ENCODE measurements around the gene CPPED1. TPM values are rescaled to one million over a fixed set of nuclear protein-coding genes. Genes with fewer than 3 reads are reported as not detected.
"Not testable (repeated sequence)": the region's sequence is repeated elsewhere in the genome, so short reads cannot be mapped to it uniquely, and the experiment has no call there.

CPPED1 gene
- total RNA-seq, 4 donors from 2014 or later = 4.1 to 17.3 (median 12.7) TPM

DNA sequence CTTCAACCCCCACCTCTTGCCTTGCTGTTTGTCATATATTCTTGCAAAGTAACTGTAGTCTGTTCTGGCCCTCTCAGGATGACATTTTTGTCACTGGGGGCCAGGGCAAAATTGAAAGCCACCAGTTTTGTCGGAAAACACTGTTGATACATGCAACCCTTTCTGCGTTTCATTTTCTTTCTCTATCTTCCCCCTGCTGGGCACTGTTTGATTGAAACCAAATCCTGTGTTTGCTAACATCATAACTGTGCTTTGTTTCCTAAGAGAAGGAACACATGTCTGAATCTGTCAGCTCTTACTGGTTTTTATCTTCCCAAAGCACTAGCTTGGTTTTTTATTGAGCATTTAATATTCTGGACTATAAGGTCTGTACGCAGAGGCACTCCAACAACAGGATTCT lies 11.7 kb upstream of the CPPED1 start:
- WGBS, 2 donors (ENCODE audit: low coverage in 1 of 2) = 68% methylated on average over 3 of the region's 3 CpGs
- no peaks in the 10 kb centered on the region for H3K9me3 ChIP-seq
- H3K4me1 ChIP-seq = no peaks in the 10 kb centered on the region
- no peaks in the 10 kb centered on the region for H3K36me3 ChIP-seq
- in situ Hi-C loops (cut with MboI; ENCODE audit: low pct_ligation_motif_present in 1 of 4, low pct_unique_long_range_greater_than_20kb in 1 of 4, low sequenced_read_pairs in 3 of 4) = loop anchor here (10.0 to 25.0 kb wide), 4 partner anchors 353 to 728 kb away; no protein-coding TSS in a partner anchor
- no peak overlapping the region for H3K4me3 ChIP-seq
- no peaks in the 10 kb centered on the region for H3K27me3 ChIP-seq
- H3K27ac ChIP-seq = no peak overlapping the region
- TF ChIP-seq, protein P1, sequence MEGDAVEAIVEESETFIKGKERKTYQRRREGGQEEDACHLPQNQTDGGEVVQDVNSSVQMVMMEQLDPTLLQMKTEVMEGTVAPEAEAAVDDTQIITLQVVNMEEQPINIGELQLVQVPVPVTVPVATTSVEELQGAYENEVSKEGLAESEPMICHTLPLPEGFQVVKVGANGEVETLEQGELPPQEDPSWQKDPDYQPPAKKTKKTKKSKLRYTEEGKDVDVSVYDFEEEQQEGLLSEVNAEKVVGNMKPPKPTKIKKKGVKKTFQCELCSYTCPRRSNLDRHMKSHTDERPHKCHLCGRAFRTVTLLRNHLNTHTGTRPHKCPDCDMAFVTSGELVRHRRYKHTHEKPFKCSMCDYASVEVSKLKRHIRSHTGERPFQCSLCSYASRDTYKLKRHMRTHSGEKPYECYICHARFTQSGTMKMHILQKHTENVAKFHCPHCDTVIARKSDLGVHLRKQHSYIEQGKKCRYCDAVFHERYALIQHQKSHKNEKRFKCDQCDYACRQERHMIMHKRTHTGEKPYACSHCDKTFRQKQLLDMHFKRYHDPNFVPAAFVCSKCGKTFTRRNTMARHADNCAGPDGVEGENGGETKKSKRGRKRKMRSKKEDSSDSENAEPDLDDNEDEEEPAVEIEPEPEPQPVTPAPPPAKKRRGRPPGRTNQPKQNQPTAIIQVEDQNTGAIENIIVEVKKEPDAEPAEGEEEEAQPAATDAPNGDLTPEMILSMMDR (IDR thresholded peaks at IDR 0.05) = no peak
- TF ChIP-seq EP300 (IDR thresholded peaks at IDR 0.05; ENCODE audit: low read depth) (no peak), POLR2AphosphoS5 (IDR thresholded peaks at IDR 0.05) (no peak), POLR2A (IDR thresholded peaks at IDR 0.05) (no peak)
- intact Hi-C loops (cut with DNase I; ENCODE audit: low total_unique reads) = loop anchor here (5.0 kb wide), 1 partner anchor 718 kb away; no protein-coding TSS in a partner anchor
- no peak for DNase-seq

DNA sequence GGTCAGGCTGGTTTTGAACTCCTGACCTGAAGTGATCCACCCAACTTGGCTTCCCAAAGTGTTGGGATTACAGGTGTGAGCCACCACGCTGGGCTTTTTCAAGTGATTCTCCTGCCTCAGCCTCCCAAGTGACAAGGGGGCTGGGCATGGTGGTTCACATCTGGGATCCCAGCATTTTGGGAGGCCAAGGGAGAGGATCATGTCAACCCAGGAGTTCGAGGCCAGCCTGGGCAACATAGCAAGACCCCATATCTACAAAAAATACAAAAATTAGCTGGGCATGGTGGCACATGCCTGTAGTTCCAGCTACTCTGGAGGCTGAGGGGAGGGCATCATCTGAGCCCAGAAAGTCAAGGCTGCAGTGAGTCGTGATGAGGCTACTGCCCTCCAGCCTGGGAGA lies 10.0 kb upstream of the CPPED1 start:
- in situ Hi-C loops (cut with MboI; ENCODE audit: low pct_ligation_motif_present in 1 of 4, low pct_unique_long_range_greater_than_20kb in 1 of 4, low sequenced_read_pairs in 3 of 4) = loop anchor here (10.0 to 25.0 kb wide), 4 partner anchors 351 to 726 kb away; no protein-coding TSS in a partner anchor
- intact Hi-C loops (cut with DNase I; ENCODE audit: low total_unique reads) = not testable (repeated sequence)
- WGBS, 2 donors (ENCODE audit: low coverage in 1 of 2) = 80 to 84% methylated on average over 1 to 3 of the region's 3 CpGs

DNA sequence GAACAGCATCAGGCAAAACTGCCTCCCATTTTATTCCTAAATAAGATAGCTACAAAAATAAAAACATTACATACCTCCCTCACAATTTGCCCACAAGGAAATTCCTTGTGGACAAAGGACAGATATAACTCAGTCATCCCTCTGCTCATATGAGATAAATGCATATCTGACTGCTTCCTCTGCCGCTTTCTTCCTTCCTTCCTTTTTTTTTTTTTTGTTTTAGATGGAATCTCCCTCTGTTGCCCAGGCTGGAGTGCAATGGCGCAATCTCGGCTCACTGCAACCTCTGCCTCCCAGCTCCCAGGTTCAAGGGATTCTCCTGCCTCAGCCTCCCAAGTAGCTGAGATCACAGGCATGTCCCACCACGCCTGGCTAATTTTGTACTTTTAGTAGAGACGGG lies 9.6 kb upstream of the CPPED1 start:
- DNase-seq; H3K4me3 ChIP-seq; H3K27me3 ChIP-seq; intact Hi-C loops (cut with DNase I; ENCODE audit: low total_unique reads); H3K36me3 ChIP-seq; H3K4me1 ChIP-seq; H3K27ac ChIP-seq; H3K9me3 ChIP-seq: not testable (repeated sequence)
- in situ Hi-C loops (cut with MboI; ENCODE audit: low pct_ligation_motif_present in 1 of 4, low pct_unique_long_range_greater_than_20kb in 1 of 4, low sequenced_read_pairs in 3 of 4) = loop anchor here (10.0 to 25.0 kb wide), 4 partner anchors 351 to 726 kb away; no protein-coding TSS in a partner anchor
- 81 to 89% methylated on average over 2 to 5 of the region's 5 CpGs for WGBS, 2 donors (ENCODE audit: low coverage in 1 of 2)

More for the DNA sequence above, 10.0 kb upstream of the CPPED1 start:
- H3K9me3 ChIP-seq, H3K27me3 ChIP-seq, H3K4me3 ChIP-seq, H3K27ac ChIP-seq, H3K4me1 ChIP-seq, H3K36me3 ChIP-seq, DNase-seq: not testable (repeated sequence)

DNA sequence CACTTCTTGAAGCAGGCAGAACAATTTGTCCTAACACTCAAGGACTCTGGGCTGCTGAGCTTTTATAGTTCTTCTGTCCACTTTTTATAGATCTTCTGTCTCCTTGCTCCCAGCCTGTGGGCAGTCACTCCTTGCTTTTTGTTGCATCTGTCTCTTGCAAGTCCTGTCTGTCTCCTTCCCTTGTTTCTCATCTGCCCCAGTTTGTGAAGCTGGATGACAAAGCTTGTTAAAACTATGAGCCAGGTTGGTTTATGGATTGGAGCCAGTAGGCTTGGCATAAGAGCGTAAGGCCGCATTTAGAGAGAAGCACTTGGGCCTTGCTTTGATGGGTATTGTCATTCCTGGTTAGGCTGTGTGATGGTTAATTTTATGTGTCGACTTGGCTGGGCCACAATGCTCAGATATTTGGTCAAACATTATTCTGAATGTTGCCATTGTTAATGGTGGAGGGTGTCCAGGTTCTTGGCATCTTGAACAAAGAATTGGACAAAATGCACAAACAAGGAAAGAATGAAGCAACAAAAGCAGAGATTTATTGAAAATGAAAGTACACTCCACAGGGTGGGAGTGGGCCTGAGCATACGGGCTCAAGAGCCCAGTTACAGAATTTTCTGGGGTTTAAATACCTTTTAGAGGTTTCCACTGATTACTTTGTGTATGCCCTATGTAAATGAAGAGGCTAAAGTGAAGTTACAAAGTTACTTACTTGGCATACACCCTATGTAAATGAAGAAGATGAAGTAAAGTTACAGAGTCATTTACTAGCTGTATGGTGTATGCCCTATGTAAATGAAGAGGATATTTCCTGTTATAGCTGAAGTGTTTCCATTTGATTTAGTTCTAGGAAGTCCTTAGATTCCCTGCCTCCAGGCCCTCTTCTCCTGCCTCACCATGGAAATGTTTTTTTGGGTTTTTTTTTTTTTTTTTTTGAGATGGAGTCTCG lies 8.0 kb upstream of the CPPED1 start:
- Histone ChIP-seq H3K27ac (no peak overlapping the region), H3K36me3 (no peaks in the 10 kb centered on the region), H3K4me1 (no peaks in the 10 kb centered on the region), H3K27me3 (no peaks in the 10 kb centered on the region), H3K4me3 (no peak overlapping the region), H3K9me3 (no peaks in the 10 kb centered on the region)
- 81 to 86% methylated on average over 2 to 5 of the region's 5 CpGs for WGBS, 2 donors (ENCODE audit: low coverage in 1 of 2)
- intact Hi-C loops (cut with DNase I; ENCODE audit: low total_unique reads) (no loop called here), in situ Hi-C loops (cut with MboI; ENCODE audit: low pct_ligation_motif_present in 1 of 4, low pct_unique_long_range_greater_than_20kb in 1 of 4, low sequenced_read_pairs in 3 of 4) (loop anchor here (10.0 to 25.0 kb wide), 4 partner anchors 349 to 724 kb away; no protein-coding TSS in a partner anchor)
- no peak for DNase-seq
- TF ChIP-seq, protein P1 (IDR thresholded peaks at IDR 0.05) = no peak
- no peak for TF ChIP-seq POLR2AphosphoS5 (IDR thresholded peaks at IDR 0.05)
- TF ChIP-seq EP300 (IDR thresholded peaks at IDR 0.05; ENCODE audit: low read depth) = no peak
- TF ChIP-seq POLR2A (IDR thresholded peaks at IDR 0.05) = no peak

DNA sequence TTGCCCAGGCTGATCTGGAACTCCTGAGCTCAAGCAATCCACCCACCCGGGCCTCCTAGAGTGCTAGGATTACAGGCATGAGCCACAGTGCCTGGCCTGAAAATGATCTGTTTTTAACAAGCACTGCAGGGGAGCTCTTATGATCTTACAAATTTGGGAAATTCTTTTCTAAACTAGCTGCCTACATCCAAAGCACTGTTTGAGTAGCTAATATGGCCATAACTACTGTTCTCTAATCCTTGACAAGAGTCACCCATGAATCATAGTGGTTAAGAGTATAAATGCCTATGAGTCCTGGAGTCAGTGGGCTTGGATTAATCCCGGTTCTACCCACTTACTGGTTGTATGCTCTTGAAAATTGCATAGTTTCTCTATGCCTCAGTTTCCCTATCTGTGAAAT lies 1.4 kb upstream of the CPPED1 start:
- H3K36me3 ChIP-seq = no peaks in the 10 kb centered on the region
- H3K4me1 ChIP-seq = peaks cover 0 to 29% (median 20%) of the 10 kb centered on the region in 4 donors
- H3K27ac ChIP-seq = no peak overlapping the region
- no peaks in the 10 kb centered on the region for H3K9me3 ChIP-seq
- DNase-seq = no peak
- in situ Hi-C loops (cut with MboI; ENCODE audit: low pct_ligation_motif_present in 1 of 4, low pct_unique_long_range_greater_than_20kb in 1 of 4, low sequenced_read_pairs in 3 of 4) (loop anchor here in 3 of 4 donors (25.0 kb wide), 3 partner anchors 343 to 718 kb away; no protein-coding TSS in a partner anchor), intact Hi-C loops (cut with DNase I; ENCODE audit: low total_unique reads) (no loop called here)
- no peaks in the 10 kb centered on the region for H3K27me3 ChIP-seq
- no peak overlapping the region for H3K4me3 ChIP-seq
- WGBS, 2 donors (ENCODE audit: low coverage in 1 of 2) = 85 to 100% methylated on average over 1 to 2 of the region's 2 CpGs
- TF ChIP-seq POLR2A (IDR thresholded peaks at IDR 0.05) = no peak
- no peak for TF ChIP-seq POLR2AphosphoS5 (IDR thresholded peaks at IDR 0.05)
- TF ChIP-seq, protein P1 (IDR thresholded peaks at IDR 0.05) = no peak
- TF ChIP-seq EP300 (IDR thresholded peaks at IDR 0.05; ENCODE audit: low read depth) = no peak

Measured in transverse colon (tissue), 4 donors.